Middle frontal gyrus (tissue), 1 donor: ENCODE results near the gene SLC6A3.
"Not testable (repeated sequence)": the region's sequence is repeated elsewhere in the genome, so short reads cannot be mapped to it uniquely, and the experiment has no call there.

Source experiments
- DNase-seq: peaks from one replicate; pipeline ENCODE4 v3.0.0-alpha.2; 2015; ENCODE audit warnings: low spot score; ENCODE audit errors: extremely low spot score

Gene SLC6A3

GRCh38 chr5:1422522-1422921, 22.7 kb downstream of the SLC6A3 start:
- DNase-seq = not testable (repeated sequence)

- DNase-seq = no peak
Observed at GRCh38 chr5:1421521-1422341, 23.5 kb downstream of the SLC6A3 start.

- DNase-seq = no peak
Observed at GRCh38 chr5:1420211-1421195, 24.7 kb downstream of the SLC6A3 start.

GRCh38 chr5:1419476-1420210, 25.6 kb downstream of the SLC6A3 start:
- DNase-seq = no peak

GRCh38 chr5:1418921-1419280, 26.3 kb downstream of the SLC6A3 start:
- no peak for DNase-seq

- DNase-seq = no peak
Observed at GRCh38 chr5:1418238-1418920, 26.9 kb downstream of the SLC6A3 start.

GRCh38 chr5:1417586-1418225, 27.5 kb downstream of the SLC6A3 start:
- no peak for DNase-seq

GRCh38 chr5:1416856-1417469, 28.3 kb downstream of the SLC6A3 start:
- no peak for DNase-seq

- no peak for DNase-seq
Observed at GRCh38 chr5:1415626-1416360, 29.4 kb downstream of the SLC6A3 start.

GRCh38 chr5:1415059-1415425, 30.2 kb downstream of the SLC6A3 start:
- DNase-seq = no peak

GRCh38 chr5:1414311-1415058, 30.8 kb downstream of the SLC6A3 start:
- no peak for DNase-seq

GRCh38 chr5:1413611-1414241, 31.5 kb downstream of the SLC6A3 start:
- DNase-seq = no peak

GRCh38 chr5:1413211-1413610, 32.0 kb downstream of the SLC6A3 start:
- no peak for DNase-seq

GRCh38 chr5:1412621-1413020, 32.6 kb downstream of the SLC6A3 start:
- DNase-seq = no peak

- no peak for DNase-seq
Observed at GRCh38 chr5:1412163-1412562, 33.1 kb downstream of the SLC6A3 start.

- no peak for DNase-seq
Observed at GRCh38 chr5:1411099-1411498, 34.1 kb downstream of the SLC6A3 start.

GRCh38 chr5:1410156-1411014, 34.9 kb downstream of the SLC6A3 start:
- DNase-seq = no peak
